Kidney (tissue), 14 donors: ENCODE data around the gene ARPC2. TPM values are rescaled to one million over a fixed set of nuclear protein-coding genes. Genes with fewer than 3 reads are reported as not detected.

ENCODE experiments used
- DNase-seq, 5 donors: peaks; one replicate each; pipeline ENCODE4 v3.0.0-alpha.2; 2013 to 2020
- FAIRE-seq: peaks from 2 replicates; lab custom pipeline; 2012; peaks lifted over from hg19 to GRCh38; lab: Jason Lieb, UNC
- H3K27ac ChIP-seq, 2 donors: one replicate each; pipeline ENCODE4 v1.7.0; 2013; ENCODE audit warnings: low read depth in 2 of 2, low read length in 2 of 2, inconsistent platforms in 1 of 2
- H3K27me3 ChIP-seq: one replicate; pipeline ENCODE4 v1.7.1; 2013; ENCODE audit warnings: low read length, inconsistent platforms; ENCODE audit not compliant: control insufficient read depth, insufficient read depth
- H3K36me3 ChIP-seq, 3 donors: one replicate each; pipeline versions ENCODE4 v1.7.0 to v1.7.1; 2013; ENCODE audit warnings: low read length in 3 of 3, control low read depth in 1 of 3, inconsistent platforms in 1 of 3; ENCODE audit not compliant: insufficient read depth in 3 of 3, control insufficient read depth in 2 of 3
- H3K4me1 ChIP-seq, 3 donors: one replicate each; pipeline versions ENCODE4 v1.7.0 to v1.7.1; 2013; ENCODE audit warnings: low read length in 3 of 3, inconsistent platforms in 1 of 3, low read depth in 1 of 3; ENCODE audit not compliant: control insufficient read depth in 2 of 3, insufficient read depth in 2 of 3
- H3K4me3 ChIP-seq, 3 donors: one replicate each; pipeline versions ENCODE4 v1.7.0 to v1.8.1; 2013; ENCODE audit warnings: low read length in 3 of 3, control low read depth in 1 of 3, inconsistent platforms in 1 of 3
- H3K9ac ChIP-seq, 3 donors: one replicate each; pipeline versions ENCODE4 v1.7.0 to v1.7.1; 2013; ENCODE audit warnings: low read length in 3 of 3, control low read depth in 1 of 3, inconsistent platforms in 1 of 3
- H3K9me3 ChIP-seq, 3 donors: one replicate each; pipeline versions ENCODE4 v1.7.0 to v1.7.1; 2013; ENCODE audit warnings: low read length in 3 of 3, control low read depth in 1 of 3, inconsistent platforms in 1 of 3; ENCODE audit not compliant: control insufficient read depth in 2 of 3, insufficient read depth in 1 of 3
- CTCF ChIP-seq: IDR thresholded peaks from 3 replicates; pipeline ENCODE4 v1.5.1; 2012; ENCODE audit warnings: mild to moderate bottlenecking, moderate library complexity, borderline replicate concordance; ENCODE audit not compliant: insufficient read depth; ENCODE audit errors: extremely low read depth
- intact Hi-C: fragments of 100-400 bp; cut with DNase I; formaldehyde crosslinking; loops from one replicate; pipeline ENCODE4 v1.11.1; 2022
- polyA plus RNA-seq: library from polyadenylated mRNA; stranded (reverse); fragments of 350-450 nt; fragmentation: Illumina TruSeq; extraction: RNeasy Lipid Tissue Mini Kit (QIAGEN cat#74804); gene quantifications from one replicate; pipeline ENCODE4 v1.2.3, GENCODE V29; 2014; ENCODE audit warnings: low read depth, low replicate concordance; ENCODE audit not compliant: insufficient read depth
- total RNA-seq: library from RNA; stranded (reverse); fragmentation: NEBNext Ultra II Directional; extraction: Animal tissue kit (Norgen Biotek cat#: 25700); gene quantifications from one replicate; pipeline ENCODE4 v1.2.1, GENCODE V29; 2021
- donor health status: control.
- donor health status: control.
- donor health status: control.
- donor health status: control.
- donor health status: control.
- donor health status: DM: yes; HTN: yes; CAD: no.
- donor health status: Normal renal cell carcinoma (clear cell type).

ARPC2 gene
- total and polyA plus RNA-seq, 2 donors from 2014 or later, result 195 to 252 TPM

DNA sequence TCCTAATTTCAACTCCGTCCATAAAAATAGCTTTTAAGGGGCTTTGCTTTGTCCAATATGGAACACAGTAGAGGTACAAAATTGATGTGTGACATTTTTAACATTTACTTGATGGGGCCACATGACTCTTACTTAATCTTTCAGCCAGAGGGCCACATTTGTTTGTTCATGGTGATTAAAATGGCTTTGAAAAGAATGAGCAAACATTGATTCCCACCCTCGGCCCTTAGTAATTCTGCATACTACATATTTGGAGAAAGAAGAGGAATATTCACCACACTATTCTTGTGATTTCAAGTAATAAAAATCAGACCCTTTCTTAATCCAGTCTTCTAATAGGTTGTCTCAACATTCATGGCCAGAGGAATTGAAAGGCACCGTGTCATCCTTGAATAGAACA, 17.5 kb downstream of the ARPC2 start:
- intact Hi-C loops, result no loop called here
- peaks cover 0 to 12% (median 10%) of the 10 kb centered on the region in 3 donors for H3K4me1 ChIP-seq
- no peak overlapping the region for H3K9ac ChIP-seq
- no peak for TF ChIP-seq CTCF
- H3K36me3 ChIP-seq, result peaks cover 7 to 52% (median 17%) of the 10 kb centered on the region in 3 donors
- H3K27me3 ChIP-seq, result no peaks in the 10 kb centered on the region
- no peak for DNase-seq
- no peaks in the 10 kb centered on the region for H3K9me3 ChIP-seq
- no peak overlapping the region for H3K27ac ChIP-seq
- H3K4me3 ChIP-seq, result no peak overlapping the region
- no peak for FAIRE-seq

GRCh38 chr2:218235017-218235416, 18.0 kb downstream of the ARPC2 start:
- H3K9ac ChIP-seq, result no peak overlapping the region
- DNase-seq (no peak), FAIRE-seq (no peak)
- no peaks in the 10 kb centered on the region for H3K27me3 ChIP-seq
- no peak for TF ChIP-seq CTCF
- H3K36me3 ChIP-seq, result peaks cover 7 to 55% (median 17%) of the 10 kb centered on the region in 3 donors
- no peaks in the 10 kb centered on the region for H3K9me3 ChIP-seq
- H3K27ac ChIP-seq, result no peak overlapping the region
- intact Hi-C loops, result no loop called here
- no peak overlapping the region for H3K4me3 ChIP-seq
- H3K4me1 ChIP-seq, result peaks cover 0 to 12% (median 8%) of the 10 kb centered on the region in 3 donors

GRCh38 chr2:218236829-218237228, 19.8 kb downstream of the ARPC2 start:
- FAIRE-seq, result no peak
- no peak overlapping the region for H3K9ac ChIP-seq
- peaks cover 7 to 64% (median 17%) of the 10 kb centered on the region in 3 donors for H3K36me3 ChIP-seq
- H3K4me1 ChIP-seq, result no peaks in the 10 kb centered on the region
- no peak for DNase-seq
- H3K9me3 ChIP-seq, result no peaks in the 10 kb centered on the region
- no peak for TF ChIP-seq CTCF
- no peak overlapping the region for H3K27ac ChIP-seq
- H3K4me3 ChIP-seq, result no peak overlapping the region
- intact Hi-C loops, result no loop called here
- no peaks in the 10 kb centered on the region for H3K27me3 ChIP-seq

DNA sequence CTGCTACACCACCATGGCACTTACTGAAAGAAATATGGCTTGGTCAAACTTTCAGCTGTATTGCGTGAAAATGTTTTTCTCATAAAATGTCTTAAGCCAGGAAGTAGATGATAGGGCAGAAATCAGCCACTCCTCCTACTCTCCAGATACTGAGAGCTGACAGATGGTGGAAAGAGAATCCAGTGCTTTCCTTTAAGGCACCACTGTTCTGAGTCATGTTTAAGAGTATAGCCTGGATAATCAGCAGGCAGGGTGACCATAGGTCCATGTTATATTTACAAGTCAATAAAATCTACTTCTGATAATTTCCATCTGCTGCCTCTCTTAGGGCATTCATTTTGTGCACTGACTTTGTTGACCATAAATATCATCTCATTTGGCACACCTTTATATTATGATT, 21.9 kb downstream of the ARPC2 start:
- FAIRE-seq (no peak), DNase-seq (no peak)
- no peak for TF ChIP-seq CTCF
- Histone ChIP-seq H3K36me3 (peaks cover 6 to 61% (median 13%) of the 10 kb centered on the region in 3 donors), H3K9ac (no peak overlapping the region), H3K27ac (no peak overlapping the region), H3K27me3 (no peaks in the 10 kb centered on the region), H3K4me1 (no peaks in the 10 kb centered on the region), H3K9me3 (no peaks in the 10 kb centered on the region), H3K4me3 (no peak overlapping the region)
- intact Hi-C loops, result no loop called here
